Upper lobe of right lung (tissue), 1 donor: Measurements from ENCODE around the gene DMWD. TPM values are rescaled to one million over a fixed set of nuclear protein-coding genes. Genes with fewer than 3 reads are reported as not detected.

Experiments
- ATAC-seq: fragments of 200-7000 bp; cut with Tn5 transposase; one replicate; pipeline ENCODE4 v1.9.1; 2020; ENCODE audit warnings: mild to moderate bottlenecking, moderate library complexity
- DNase-seq: peaks from one replicate; pipeline ENCODE4 v3.0.0-alpha.2; 2020
- H3K27ac ChIP-seq: fragments of 200-600 bp; one replicate; pipeline ENCODE4 v1.8.0; 2022
- H3K27me3 ChIP-seq: fragments of 200-600 bp; one replicate; pipeline ENCODE4 v1.8.0; 2022; ENCODE audit warnings: mild to moderate bottlenecking
- H3K36me3 ChIP-seq: fragments of 200-600 bp; one replicate; pipeline ENCODE4 v1.8.0; 2022
- H3K4me1 ChIP-seq: fragments of 200-600 bp; one replicate; pipeline ENCODE4 v1.8.0; 2022
- H3K4me3 ChIP-seq: fragments of 200-600 bp; one replicate; pipeline ENCODE4 v1.8.0; 2022; ENCODE audit warnings: mild to moderate bottlenecking
- H3K9me3 ChIP-seq: fragments of 200-600 bp; one replicate; pipeline ENCODE4 v1.8.0; 2022
- intact Hi-C: fragments of 100-400 bp; cut with DNase I; formaldehyde crosslinking; loops from one replicate; pipeline ENCODE4 v1.11.0; 2022
- total RNA-seq: library from RNA; stranded (reverse); fragmentation: NEBNext Ultra II Directional; extraction: Animal tissue kit (Norgen Biotek cat#: 25700); gene quantifications from one replicate; pipeline ENCODE4 v1.2.1, GENCODE V29; 2021
- TF ChIP-seq, protein P1 (sequence below): fragments of 200-600 bp; IDR thresholded peaks from one replicate; pipeline ENCODE4 v1.8.0; 2022; ENCODE audit warnings: antibody characterized with exemption
- donor health status: DM: no; HTN: yes; CAD: no; lungs with severe emphysema.

DMWD gene
- total RNA-seq, 1 donor from 2014 or later, result 58.7 TPM

DNA sequence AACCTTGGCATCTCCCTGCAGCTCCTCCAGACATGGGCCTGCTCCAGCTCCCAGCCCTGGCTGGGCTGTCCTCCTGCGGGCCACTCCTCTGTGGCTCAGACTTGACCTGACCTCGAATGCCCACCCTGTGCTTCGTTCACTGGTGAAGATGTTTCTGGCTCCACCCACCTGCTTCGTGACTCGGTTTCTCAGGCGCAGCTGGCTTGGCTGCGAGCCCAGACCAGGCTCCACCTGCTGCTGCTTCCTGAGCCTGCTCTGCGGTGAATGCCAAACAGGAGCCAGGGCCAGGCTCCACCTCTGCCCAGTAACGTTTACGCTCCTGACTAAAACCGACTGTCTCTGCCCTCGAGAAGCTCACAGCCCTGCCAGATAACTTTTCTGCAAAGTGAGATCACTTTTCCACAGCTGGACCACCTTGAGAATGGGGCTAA, 31.4 kb upstream of the DMWD start:
- ATAC-seq (no peak), DNase-seq (no peak)
- Histone ChIP-seq H3K27ac (no peak overlapping the region), H3K4me1 (no peaks in the 10 kb centered on the region), H3K4me3 (no peak overlapping the region), H3K36me3 (peaks cover 92% of the 10 kb centered on the region), H3K9me3 (no peaks in the 10 kb centered on the region), H3K27me3 (no peaks in the 10 kb centered on the region)
- intact Hi-C loops, result no loop called here
- TF ChIP-seq, protein P1, sequence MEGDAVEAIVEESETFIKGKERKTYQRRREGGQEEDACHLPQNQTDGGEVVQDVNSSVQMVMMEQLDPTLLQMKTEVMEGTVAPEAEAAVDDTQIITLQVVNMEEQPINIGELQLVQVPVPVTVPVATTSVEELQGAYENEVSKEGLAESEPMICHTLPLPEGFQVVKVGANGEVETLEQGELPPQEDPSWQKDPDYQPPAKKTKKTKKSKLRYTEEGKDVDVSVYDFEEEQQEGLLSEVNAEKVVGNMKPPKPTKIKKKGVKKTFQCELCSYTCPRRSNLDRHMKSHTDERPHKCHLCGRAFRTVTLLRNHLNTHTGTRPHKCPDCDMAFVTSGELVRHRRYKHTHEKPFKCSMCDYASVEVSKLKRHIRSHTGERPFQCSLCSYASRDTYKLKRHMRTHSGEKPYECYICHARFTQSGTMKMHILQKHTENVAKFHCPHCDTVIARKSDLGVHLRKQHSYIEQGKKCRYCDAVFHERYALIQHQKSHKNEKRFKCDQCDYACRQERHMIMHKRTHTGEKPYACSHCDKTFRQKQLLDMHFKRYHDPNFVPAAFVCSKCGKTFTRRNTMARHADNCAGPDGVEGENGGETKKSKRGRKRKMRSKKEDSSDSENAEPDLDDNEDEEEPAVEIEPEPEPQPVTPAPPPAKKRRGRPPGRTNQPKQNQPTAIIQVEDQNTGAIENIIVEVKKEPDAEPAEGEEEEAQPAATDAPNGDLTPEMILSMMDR, result no peak

DNA sequence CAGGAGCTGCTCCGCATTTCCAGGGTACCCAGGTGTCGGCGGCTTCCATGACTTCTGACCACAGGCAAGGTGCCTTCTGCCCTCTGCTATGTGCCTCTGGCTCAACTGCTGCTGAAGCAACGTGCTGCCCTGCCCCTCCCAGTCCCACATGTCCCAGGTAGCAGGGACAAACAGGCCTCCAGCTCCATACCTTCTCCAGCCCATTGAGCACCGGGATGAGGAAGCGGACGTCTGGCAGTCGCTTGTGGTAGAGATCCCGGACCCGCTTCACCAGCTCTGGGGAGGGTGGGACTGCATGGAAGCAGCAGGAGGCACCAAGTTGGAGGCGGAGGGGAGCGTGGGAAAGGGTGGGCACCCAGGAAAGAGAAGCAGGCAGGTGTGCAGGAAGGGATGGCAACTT, 30.5 kb upstream of the DMWD start:
- H3K27ac ChIP-seq, result no peak overlapping the region
- no peaks in the 10 kb centered on the region for H3K9me3 ChIP-seq
- H3K4me1 ChIP-seq, result no peaks in the 10 kb centered on the region
- peaks cover 83% of the 10 kb centered on the region for H3K36me3 ChIP-seq
- no peaks in the 10 kb centered on the region for H3K27me3 ChIP-seq
- TF ChIP-seq, protein P1, result no peak
- H3K4me3 ChIP-seq, result no peak overlapping the region
- intact Hi-C loops, result no loop called here
- ATAC-seq (no peak), DNase-seq (no peak)

DNA sequence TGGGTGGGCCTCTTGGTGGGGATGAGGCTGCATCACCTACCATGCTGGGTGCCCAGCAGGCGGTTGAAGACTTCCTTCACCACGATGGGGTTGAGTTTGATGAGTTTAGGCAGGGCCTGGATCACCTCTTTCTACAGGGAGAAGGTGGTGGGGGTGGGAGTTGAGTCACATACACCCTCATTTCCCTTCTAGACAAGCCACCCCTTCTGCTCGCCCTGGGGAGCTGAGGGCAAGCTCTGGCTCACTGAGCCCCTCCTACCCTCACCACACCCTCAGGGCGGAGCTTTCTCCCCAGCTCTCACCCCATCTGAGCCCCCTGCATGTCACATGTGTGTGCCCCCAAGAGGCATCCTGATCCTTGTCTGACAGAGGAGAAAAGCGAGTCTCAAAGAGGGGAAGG, 30.1 kb upstream of the DMWD start:
- TF ChIP-seq, protein P1, result no peak
- DNase-seq (no peak), ATAC-seq (no peak)
- H3K4me1 ChIP-seq, result no peaks in the 10 kb centered on the region
- H3K27ac ChIP-seq, result no peak overlapping the region
- H3K4me3 ChIP-seq, result no peak overlapping the region
- H3K9me3 ChIP-seq, result no peaks in the 10 kb centered on the region
- intact Hi-C loops, result no loop called here
- H3K36me3 ChIP-seq, result peaks cover 79% of the 10 kb centered on the region
- no peaks in the 10 kb centered on the region for H3K27me3 ChIP-seq

DNA sequence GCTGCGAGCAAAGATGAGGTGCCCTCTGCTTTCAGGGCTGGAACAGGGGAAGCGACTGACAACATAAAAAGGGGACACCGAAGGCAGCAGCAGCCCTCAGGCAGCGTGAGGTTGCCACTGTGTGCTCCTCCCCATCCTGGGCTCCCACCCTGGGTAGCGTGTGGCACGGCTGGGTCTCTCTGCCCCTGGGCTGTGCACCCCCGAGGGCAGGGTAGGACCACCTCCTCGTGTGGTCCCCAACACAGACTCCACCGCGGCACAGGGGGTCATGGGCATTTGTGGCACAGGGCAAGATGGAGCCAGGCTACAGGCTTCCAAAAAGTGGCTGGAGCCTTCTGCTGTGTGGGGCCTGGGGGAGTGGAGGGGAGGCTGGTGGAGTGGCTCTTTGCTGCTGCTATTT, 28.9 kb upstream of the DMWD start:
- DNase-seq (no peak), ATAC-seq (no peak)

DNA sequence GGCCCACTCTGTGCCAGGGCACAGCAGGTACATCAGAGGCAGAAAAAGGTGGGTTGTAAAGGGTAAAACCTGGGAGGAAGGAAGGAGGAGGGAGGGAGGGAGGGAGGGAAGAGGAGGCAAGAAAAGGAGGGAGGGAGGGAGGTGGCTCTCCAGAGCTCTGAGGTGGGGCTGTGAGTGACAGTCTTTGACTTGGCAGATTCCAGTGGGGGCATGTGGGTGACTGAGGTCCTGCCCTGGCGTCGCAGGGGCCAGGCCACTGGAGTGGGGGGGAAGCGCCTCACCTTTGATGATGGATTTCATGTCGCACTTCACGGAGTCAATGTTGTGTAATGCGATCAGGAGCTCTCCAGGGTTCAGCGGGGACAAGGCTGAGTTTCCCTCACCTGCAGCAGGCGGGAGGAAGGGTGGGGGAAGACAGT, 28.5 kb upstream of the DMWD start:
- no peaks in the 10 kb centered on the region for H3K27me3 ChIP-seq
- no peak overlapping the region for H3K4me3 ChIP-seq
- H3K36me3 ChIP-seq, result peaks cover 63% of the 10 kb centered on the region
- no peak overlapping the region for H3K27ac ChIP-seq
- TF ChIP-seq, protein P1, result no peak
- intact Hi-C loops, result no loop called here
- H3K9me3 ChIP-seq, result no peaks in the 10 kb centered on the region
- no peak for DNase-seq
- no peaks in the 10 kb centered on the region for H3K4me1 ChIP-seq
- no peak for ATAC-seq

More for the DNA sequence above, 28.9 kb upstream of the DMWD start:
- no peaks in the 10 kb centered on the region for H3K27me3 ChIP-seq
- no peak overlapping the region for H3K27ac ChIP-seq
- peaks cover 67% of the 10 kb centered on the region for H3K36me3 ChIP-seq
- TF ChIP-seq, protein P1, result no peak
- intact Hi-C loops, result no loop called here
- H3K4me3 ChIP-seq, result no peak overlapping the region
- H3K4me1 ChIP-seq, result no peaks in the 10 kb centered on the region
- no peaks in the 10 kb centered on the region for H3K9me3 ChIP-seq
